HK-2 (cell line): Measurements from ENCODE around the gene MUCL1.
"Not testable (repeated sequence)": the region's sequence is repeated elsewhere in the genome, so short reads cannot be mapped to it uniquely, and the experiment has no call there.

Source experiments
- DNase-seq: peaks from one replicate; pipeline ENCODE4 v3.0.0-alpha.2; 2018; ENCODE audit not compliant: unreplicated experiment

The MUCL1 gene, protein sequence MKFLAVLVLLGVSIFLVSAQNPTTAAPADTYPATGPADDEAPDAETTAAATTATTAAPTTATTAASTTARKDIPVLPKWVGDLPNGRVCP

DNA sequence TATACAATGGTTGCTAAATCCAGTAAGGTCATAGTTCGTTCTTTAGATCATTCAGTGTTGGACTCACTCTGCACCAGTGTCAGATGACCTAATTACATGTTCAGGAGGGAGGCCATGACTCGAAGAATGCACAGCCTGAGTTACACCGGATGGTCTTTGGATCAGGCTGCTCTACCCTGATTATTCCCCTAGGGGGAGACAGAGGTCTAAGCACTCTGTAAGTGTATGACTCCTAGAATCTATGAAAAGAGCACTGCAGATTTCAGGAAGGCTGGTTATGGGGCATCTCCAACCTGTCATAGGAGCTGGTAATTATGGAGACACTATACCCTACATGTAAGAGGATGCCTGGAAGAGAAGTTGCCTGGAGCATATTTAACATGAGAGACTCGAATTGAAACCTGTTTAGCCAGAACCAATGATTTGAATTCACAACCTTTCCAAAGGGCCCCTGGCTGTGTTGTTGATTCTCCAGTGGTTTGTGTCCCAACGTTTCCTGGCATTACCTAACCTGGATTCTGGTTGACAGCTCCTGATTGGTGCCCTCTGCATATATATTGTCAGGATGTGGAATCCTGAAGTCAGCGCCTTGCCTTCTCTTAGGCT lies at the start of gene MUCL1:
TSS of gene MUCL1 (plus strand) at position 584 of the 606 bp plus-strand sequence. CDS start 67 bp downstream, outside the sequence.
- DNase-seq, result peak; percentile 47

DNA sequence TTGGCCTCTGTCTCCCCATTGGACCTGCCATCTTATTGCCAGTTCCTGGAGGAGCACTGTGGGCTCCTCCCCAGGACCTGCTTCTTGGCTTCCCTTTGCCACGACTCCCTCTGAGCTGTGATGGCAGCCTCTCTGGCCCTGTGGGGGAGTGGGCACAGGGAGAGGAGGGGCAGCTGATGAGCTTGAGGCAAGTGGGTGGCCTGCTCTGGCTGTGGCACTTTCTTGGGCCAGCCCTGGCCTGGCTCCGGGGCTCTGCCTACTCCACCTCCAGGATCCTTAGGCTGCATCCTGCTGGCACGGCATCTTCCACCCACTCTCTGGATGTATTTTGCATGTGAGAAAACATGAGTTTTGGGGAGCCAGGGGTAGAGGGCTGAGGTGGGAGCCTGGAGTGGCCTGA lies 32.6 kb upstream of the MUCL1 start:
- DNase-seq, result no peak

DNA sequence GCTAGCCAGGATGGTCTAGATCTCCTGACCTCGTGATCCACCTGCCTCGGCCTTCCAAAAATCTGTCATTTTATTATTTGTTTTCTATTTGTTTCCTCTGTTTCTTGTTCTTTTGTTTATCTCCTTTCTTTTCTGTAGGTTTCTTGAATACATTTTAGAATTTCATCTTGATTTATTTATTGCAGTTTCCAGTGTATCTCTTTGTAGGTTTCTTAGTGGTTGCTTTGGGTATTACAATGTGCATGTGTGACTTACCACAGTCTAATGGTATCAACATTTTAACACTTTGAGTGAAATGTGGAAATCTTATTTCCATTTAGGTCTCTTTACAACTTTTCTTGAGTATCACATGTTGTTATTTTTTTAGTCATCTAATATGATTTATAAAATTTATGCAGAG lies 29.9 kb upstream of the MUCL1 start:
- no peak for DNase-seq

DNA sequence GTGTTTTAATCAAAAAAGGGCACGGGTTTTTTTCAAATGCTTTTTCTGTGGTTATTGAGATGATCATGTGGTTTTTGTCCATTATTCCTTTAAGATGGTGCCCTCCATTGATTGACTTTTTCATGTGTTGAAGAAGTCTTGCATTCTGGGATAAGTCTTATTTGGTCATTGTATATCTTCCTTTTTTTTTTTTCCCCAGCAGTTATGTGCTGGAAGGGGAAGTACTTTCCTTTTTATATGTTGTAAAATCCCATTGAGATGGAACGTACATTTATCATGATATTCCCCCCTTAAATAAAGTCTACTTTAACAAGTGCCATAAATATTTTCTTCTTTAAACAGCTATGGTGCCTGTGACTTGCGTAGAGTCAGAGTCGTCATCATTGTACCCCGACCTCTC lies 24.8 kb upstream of the MUCL1 start:
- no peak for DNase-seq

DNA sequence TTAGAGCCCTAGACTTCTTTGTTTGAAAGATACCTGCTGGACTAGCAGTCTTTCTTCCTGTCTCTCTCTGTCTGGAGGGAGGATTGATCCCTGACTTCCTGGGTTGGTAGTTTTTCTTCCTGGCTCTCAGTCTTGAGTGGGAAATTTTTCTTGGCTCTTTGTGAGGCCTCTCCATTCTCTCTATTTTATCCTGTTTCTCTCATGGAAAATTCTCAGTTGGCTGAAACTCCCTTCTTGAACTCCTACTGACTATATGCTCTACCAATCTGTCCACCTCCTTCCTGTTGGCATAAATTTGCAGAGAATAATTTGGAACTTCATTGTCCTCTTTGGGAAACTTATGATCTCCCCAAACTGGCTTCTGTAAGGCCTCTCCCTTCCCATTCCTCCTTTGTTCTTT lies 24.1 kb upstream of the MUCL1 start:
- DNase-seq, result no peak

DNA sequence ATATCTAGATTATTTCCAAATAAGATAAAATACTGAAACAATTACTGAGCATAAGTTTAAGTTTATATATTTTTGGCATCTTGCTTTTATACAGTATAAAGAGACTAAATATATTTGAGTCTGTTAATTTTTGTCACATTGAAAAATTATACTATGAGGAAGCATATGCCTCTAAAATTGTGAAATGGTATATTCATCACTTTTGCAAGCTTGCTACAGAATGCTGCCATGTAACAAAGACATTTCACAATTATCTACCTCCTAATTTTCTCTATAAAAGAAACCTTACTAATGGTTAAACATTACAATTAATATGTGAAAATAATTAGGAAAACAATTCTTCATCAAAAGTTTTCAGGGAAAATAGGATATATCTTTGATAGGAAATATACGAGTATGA lies 22.7 kb upstream of the MUCL1 start:
- no peak for DNase-seq

DNA sequence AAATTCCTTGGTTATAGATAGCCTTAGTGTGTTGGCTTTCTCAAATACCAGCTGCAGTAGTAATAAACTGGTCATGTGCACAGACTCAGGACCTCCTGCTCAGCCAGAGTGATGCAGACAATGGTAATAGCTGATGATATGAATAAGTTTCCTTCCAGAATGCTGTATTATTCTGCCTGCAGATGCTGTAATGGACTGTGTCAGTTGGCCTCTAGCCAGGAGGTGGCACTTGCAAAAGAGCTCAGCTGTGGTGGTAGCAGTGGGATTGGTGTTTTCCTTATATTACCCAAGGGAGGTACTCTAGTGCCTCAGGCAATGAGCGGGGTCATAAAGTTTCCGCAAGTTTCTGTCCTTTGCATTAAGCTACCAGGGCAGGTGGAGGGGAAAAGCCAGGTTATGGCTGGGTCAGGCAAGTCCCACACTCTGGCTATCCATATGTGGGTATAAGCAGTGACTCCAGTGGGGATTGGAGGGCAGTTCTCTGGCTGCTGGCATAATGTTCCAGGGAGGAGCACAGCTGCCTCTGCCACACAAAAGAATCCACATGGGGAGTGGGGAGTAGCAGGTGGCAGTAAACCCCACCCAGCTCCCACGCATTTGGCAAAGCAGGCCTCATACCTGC lies 14.0 kb upstream of the MUCL1 start:
- DNase-seq, result no peak

DNA sequence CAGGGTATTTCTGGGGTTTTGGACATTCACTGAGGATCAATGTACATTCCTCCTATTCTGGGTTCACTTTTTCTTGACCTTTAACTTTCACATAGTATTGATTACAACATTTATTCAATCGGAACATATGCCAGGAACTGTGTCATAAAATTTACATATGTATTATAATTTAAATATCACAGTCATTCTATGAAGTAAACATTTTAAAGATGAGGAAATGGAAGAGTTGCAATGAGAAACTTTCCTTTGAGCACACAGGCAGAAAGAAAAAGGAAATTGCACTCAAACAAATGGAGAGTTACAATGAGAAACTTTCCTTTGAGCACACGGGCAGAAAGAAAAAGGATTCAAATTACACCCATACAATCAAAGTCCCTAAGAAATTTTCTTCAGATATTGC lies 3.1 kb downstream of the MUCL1 start:
- no peak for DNase-seq

DNA sequence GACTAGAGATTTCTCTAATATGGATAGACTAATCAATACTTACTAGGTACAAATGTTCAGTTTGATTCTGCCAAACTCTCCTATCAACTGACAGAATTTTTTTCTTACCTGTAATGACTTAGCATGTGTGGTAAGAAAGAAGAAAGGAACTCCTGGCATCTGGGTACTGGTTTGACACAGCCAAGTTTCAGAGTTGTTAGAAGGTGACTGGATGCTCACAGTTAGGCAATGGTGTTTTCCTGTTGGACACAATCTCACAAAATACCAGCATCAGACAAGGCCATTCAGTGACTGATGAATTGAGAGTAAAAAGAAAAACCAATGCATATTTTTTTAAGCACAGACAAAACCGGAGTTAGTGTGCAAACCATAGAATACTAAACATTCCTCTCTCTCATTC lies 4.2 kb downstream of the MUCL1 start:
- no peak for DNase-seq

DNA sequence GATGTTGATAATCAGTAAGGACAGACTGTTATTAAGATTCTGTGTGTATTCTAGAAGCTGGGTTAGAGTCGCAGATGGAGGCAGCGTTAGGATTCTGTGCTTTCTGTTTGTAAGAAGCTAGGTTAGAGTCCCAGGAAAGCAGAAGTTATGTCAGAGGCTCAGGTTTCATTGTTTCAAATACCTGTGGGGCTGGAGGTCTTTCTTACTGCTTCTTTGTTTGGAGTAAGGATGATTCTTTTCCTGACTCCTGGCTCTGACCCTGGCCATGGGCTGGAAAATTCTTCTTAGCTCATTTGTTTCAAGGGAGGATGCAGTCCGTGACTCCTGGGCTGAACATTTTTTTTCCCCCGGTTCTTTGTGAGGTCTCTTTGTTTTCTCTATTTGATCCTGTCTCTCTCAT lies 5.2 kb downstream of the MUCL1 start:
- no peak for DNase-seq

DNA sequence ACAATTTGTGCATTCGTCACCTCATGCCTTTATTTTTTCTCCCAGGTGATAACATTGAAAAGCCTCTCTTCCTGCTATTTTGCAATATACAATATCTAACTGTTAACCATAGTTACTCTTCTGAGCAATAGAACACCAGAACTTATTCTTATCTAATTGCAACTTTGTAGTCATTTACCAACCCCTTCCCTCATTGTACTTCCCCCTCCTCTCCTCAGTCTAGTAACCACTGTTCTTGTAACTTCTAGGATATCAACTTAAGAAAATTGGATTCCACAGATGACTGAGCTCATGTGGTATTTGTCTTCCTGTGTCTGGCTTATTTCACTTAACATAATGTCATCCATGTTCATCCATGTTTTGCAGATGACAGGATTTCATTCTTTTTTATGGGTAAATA lies 7.6 kb downstream of the MUCL1 start:
- no peak for DNase-seq

DNA sequence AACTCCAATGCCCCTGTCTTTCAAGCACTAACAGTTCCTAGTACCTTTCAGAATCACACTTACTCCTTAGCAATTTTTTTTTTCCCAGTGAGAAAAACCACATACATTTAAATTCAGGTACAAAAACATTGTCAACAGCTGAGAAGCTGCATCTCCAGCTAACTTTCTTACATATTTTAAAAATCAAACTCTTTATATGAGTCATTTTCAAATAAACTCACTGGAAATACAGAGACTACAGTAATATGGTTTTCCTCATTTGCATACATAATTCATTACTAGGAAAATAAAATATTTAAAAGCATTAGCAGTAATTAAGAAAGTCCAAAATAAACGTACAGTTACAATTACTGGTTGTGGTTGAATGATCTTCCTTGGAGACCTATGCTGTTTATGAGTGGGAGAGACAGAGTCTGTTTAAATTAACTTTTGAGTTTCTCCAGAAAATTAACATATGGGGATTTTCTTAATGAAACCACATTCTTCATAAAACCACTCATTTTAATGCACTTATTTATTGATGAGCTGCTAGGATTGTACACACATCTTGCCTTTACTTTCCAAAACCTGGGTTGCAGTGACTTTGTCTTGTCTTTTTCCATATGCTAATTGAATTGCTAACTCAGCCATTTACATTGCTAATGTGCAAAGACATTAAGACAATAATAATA lies 9.8 kb downstream of the MUCL1 start:
- no peak for DNase-seq

DNA sequence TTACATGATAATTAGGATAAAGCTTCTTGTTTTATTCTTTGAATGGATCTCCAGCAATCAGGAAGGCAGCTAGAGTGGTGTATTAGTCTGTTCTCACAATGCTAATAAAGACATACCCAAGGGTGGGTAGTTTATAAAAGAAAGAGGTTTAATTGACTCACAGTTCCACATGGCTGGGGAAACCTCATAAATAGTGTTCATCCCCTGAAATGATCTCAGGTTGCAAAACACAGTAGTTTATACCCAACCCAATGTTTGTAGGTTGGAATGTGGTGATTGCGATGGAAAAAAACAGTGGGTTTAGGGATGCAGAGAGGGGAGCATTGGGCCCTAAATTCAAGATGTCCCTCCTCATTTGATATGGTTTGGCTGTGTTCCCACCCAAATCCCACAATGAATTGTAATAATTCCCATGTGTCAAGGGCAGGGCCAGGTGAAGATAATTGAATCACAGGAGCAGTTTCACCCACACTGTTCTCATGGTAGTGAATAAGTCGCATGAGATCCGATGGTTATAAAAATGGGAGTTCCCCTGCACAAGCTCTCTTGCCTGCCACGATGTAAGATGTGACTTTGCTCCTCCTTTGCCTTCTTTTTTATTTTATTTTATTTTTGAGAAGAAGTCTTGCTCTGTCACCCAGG lies 11.5 kb downstream of the MUCL1 start:
- no peak for DNase-seq

DNA sequence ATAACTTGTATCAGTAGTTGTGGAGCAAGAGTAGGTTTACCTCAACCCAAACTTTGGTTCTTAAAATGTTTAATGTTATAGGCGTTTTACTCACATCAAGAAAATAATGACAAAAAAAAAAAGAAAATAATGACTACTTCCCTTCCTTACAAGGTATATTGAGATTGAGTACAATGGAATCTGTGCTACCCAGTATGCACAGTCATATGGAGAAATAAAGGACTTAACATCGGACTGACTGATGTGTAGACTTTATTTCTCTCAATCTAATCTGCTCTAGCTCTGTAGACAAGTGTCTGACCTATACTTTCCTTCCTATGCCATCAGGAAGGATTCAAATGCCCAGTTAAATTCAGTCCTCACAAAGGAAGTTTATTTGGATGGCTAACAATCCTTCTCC lies 14.4 kb downstream of the MUCL1 start:
- no peak for DNase-seq

DNA sequence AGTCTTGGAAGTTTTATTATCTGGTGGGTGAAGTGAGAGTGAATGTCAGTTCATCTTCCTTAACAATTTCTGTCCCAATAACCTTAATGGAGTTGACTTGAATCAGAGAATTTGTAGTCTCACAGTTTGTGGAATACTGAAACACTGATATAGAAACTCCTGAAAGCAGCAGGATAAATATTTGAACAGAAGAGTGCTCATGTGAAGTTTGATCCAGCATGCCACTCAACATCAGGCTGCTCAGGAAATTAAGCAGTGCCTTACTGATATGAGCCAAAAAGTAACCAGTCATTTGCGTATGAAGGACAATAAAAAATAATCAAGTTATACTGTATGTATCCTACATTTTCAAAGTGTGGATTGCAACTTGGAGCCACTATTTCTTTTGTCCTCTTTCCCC lies 15.7 kb downstream of the MUCL1 start:
- no peak for DNase-seq

DNA sequence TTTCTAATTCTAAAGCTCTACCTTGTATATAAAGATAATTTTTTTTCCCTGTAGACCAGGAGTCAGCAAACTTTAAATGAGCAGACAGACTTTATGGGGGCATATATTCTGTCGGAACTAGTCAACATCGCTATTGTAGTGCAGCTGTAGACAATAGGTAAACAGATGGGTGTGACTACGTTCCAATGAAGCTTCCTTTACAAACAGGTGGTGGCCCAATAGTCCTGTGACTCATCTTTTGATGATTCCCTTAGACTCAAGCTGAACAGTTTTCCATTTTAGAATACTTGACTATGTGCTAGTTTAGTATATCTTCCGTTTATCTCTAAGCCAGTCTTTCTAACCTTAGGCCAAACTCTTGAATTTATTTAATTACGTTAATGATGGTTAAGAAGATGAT lies 16.3 kb downstream of the MUCL1 start:
- DNase-seq, result no peak

DNA sequence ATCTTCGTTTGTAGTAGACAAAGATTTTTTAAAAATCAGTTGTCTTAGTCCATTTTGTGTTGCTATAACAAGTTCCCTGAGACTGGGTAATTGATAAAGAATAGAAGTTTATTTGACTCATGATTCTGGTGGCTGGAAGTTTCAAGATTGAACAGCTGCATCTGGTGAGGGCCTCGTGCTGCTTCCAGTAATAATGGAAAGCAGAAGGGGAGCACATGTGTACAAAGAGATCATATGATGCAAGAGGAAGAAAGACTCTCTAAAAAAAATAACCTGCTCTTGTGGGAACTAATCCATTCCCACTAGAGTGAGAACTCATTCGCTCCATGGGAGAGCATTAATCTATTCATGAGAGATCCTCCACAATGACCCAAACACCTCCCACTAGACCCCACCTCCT lies 24.8 kb downstream of the MUCL1 start:
- no peak for DNase-seq

DNA sequence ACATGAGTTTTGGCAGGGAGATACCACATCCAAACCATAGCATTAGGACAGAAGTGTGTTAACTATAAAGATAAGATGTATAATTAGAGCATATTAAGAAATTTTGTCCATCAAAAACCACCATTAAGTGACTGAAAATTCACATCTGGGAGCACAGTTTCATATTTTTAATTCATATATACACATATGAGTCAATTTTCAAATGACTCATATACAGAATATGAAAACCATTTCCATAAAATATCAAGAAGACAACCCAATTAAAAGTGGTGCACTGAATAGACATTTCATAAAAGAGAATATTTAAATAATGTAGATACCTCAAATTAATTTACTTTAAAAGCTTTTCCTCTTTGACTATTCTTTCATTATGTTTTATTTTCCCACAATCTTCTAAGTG lies 25.3 kb downstream of the MUCL1 start:
- no peak for DNase-seq

DNA sequence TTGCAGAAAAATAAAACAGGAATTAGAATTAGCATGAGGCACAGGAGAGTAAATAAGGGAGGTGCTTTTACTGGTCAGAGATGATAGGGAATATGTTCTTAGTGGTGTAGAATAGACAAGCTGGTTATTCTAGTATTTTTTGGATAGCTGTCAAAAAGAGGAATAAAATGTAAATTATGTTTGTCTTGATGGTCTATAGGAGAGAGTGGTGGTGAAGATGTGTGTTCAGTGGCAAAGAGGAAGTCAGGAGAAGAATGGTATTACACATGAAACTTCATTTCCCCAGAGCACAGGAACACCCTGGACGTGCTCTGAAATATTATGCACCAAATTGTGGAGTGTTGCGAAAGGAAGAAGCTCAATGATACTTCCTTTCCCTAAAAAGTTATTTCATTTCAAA lies 27.8 kb downstream of the MUCL1 start:
- no peak for DNase-seq

DNA sequence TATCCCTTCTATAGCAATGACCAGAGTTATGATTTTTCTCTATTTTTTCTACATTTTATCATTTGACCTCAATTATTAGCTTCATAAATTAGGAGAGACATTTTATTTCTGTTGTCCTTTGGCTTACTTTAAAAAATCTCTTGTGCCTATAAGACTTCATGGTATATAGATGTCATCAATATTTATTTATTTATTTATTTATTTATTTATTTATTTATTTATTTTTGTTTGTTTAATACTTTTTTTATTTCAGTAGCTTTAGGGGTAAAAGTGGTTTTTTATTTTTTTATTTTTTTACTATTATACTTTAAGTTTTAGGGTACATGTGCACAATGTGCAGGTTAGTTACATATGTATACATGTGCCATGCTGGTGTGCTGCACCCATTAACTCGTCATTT lies 28.3 kb downstream of the MUCL1 start:
- not testable (repeated sequence) for DNase-seq

DNA sequence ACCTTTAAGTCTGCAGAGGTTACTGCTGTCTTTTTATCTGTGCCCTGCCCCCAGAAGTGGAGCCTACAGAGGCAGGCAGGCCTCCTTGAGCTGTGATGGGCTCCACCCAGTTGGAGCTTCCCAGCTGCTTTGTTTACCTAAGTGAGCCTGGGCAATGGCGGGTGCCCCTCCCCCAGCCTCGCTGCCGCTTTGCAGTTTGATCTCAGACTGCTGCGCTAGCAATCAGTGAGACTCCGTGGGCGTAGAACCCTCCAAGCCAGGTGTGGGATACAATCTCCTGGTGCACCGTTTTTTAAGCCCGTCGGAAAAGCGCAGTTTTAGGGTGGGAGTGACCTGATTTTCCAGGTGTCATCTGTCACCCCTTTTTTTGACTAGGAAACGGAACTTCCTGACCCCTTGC lies 34.1 kb downstream of the MUCL1 start:
- DNase-seq, result not testable (repeated sequence)

DNA sequence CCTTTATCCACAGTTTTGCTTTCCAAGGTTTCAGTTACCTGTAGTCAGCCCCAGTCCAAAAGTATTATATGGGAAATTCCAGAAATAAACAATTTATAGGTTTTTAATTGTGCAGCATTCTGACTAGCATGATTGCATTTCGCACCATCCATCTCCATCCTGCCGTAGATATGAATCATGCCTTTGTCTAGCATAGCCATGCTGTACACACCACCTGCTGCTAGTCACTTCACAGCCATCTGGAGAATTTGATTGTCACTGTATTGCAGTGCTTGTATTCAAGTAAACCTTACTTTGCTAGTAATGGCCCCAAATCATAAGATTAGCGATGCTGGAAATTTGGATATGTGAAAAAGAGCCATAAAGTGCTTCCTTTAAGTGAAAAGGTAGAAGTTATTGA lies 36.0 kb downstream of the MUCL1 start:
- no peak for DNase-seq
